ENCODE measurements around the gene PLOD1.

PLOD1 gene

DNA sequence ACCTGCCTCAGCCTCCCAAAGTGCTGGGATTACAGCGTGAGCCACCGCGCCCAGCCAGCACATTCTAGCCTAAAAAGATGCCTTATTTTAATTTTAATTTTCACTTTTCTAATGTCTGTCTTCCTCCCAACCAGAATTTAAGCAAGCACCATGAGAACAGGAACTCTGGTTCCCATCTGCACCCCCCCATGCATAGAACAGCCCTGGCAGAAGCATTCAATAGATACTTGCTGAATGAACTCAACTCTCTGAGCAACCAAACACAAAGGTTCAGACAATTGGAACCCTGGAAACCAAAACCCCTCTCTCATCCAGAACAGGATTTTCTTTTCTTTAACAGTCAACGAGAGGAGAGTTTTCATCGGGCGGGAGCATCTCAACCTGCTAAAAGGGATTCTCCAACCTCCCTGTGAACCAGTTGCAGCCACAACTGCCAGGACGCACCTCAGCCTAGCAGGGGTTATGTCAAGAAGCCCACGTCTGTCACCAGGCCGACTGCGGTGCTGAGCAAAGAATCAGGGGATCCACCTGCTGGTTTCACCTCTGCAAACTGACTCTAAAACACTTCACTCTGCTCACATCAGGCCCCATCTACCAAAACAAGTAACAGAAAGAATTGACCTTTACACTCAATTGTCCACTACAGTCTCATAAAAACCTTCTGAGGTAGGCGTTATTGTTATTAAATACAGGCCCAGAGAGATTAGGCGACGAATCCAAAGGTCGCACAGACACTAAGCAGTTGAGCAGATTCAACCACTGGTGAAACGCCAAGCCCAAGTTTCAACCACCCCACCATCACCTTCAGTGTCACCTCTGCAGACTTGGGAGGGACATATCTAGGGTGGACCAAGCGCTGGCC is 10.0 kb upstream of the PLOD1 start (continued):
- TF ChIP-seq, protein P1, sequence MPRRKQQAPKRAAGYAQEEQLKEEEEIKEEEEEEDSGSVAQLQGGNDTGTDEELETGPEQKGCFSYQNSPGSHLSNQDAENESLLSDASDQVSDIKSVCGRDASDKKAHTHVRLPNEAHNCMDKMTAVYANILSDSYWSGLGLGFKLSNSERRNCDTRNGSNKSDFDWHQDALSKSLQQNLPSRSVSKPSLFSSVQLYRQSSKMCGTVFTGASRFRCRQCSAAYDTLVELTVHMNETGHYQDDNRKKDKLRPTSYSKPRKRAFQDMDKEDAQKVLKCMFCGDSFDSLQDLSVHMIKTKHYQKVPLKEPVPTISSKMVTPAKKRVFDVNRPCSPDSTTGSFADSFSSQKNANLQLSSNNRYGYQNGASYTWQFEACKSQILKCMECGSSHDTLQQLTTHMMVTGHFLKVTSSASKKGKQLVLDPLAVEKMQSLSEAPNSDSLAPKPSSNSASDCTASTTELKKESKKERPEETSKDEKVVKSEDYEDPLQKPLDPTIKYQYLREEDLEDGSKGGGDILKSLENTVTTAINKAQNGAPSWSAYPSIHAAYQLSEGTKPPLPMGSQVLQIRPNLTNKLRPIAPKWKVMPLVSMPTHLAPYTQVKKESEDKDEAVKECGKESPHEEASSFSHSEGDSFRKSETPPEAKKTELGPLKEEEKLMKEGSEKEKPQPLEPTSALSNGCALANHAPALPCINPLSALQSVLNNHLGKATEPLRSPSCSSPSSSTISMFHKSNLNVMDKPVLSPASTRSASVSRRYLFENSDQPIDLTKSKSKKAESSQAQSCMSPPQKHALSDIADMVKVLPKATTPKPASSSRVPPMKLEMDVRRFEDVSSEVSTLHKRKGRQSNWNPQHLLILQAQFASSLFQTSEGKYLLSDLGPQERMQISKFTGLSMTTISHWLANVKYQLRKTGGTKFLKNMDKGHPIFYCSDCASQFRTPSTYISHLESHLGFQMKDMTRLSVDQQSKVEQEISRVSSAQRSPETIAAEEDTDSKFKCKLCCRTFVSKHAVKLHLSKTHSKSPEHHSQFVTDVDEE (CRISPR knock-in tag; IDR thresholded peaks at IDR 0.05) = no peak
- TF ChIP-seq ZC3H10 (CRISPR knock-in tag; IDR thresholded peaks at IDR 0.05) = no peak

DNA sequence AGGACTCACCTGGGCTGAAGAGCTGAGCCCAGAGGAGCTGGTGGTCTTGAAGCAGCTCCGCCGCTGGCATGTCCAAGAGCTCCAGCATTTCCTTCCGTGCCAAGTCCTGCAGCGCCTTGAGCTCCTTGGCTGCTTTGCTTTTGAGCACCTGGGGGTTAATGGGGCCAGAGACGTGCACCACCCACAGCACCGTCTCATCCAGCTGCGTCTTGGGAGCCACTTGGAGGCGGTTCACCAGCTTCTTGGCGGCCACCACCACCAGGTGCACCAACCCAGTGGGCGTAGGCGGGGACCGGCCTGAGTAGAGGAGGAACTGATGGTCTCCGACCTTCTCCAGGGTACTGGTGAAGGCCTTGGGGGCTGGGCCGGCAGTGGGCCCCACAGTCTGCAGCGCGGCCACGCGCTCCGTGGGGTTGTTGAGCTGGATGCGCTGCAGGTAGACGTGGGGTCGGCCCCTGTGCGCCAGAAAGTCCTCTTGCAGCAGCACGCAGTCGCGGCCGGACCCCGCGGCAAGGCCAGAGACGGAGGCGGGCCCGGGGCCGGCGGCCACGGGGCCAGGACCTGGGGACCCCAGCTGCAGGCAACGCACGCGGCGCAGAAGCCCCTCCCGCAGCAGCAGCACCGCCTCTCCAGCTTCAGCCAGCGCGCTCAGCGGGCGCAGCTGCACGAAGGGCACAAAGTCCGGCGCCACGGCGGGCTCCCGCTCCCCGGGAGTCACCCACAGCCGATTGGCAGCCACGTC is 9.2 kb upstream of the PLOD1 start:
- peak; percentile 23 for ATAC-seq

DNA sequence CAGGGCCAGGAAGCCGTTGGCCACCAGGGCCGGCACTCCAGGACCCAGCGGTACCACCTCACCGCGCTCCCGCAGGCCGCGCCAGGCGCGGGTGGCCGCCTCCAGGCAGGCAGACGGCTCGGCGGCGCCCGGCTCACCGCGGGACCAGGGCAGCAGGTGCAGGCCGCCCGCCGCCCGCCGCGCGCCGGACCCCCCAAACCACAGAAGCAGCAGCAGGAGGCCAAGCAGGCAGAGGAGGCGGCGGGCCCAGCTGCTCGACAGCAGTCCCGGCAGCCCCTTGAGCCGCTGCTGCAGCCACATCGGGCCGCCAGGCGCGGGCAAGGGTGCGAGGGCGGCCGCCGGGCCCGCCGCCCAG is 8.6 kb upstream of the PLOD1 start:
- peak; percentile 23 for ATAC-seq
- TF ChIP-seq, protein P2, sequence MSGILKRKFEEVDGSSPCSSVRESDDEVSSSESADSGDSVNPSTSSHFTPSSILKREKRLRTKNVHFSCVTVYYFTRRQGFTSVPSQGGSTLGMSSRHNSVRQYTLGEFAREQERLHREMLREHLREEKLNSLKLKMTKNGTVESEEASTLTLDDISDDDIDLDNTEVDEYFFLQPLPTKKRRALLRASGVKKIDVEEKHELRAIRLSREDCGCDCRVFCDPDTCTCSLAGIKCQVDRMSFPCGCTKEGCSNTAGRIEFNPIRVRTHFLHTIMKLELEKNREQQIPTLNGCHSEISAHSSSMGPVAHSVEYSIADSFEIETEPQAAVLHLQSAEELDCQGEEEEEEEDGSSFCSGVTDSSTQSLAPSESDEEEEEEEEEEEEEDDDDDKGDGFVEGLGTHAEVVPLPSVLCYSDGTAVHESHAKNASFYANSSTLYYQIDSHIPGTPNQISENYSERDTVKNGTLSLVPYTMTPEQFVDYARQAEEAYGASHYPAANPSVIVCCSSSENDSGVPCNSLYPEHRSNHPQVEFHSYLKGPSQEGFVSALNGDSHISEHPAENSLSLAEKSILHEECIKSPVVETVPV (CRISPR knock-in tag; IDR thresholded peaks at IDR 0.05) = no peak
- TF ChIP-seq ZNF8 (CRISPR knock-in tag; IDR thresholded peaks at IDR 0.05) = no peak
- TF ChIP-seq SNAI2 (CRISPR knock-in tag; IDR thresholded peaks at IDR 0.05) = no peak
- TF ChIP-seq ZC3H10 (CRISPR knock-in tag; IDR thresholded peaks at IDR 0.05) = no peak
- TF ChIP-seq ZNF70 (CRISPR knock-in tag; IDR thresholded peaks at IDR 0.05) = no peak
- TF ChIP-seq ISL1 (CRISPR knock-in tag; IDR thresholded peaks at IDR 0.05) = no peak
- no peak for TF ChIP-seq TOX (CRISPR knock-in tag; IDR thresholded peaks at IDR 0.05; ENCODE audit: borderline replicate concordance)
- TF ChIP-seq OSR1 (CRISPR knock-in tag; IDR thresholded peaks at IDR 0.05) = no peak
- TF ChIP-seq ESRRG (CRISPR knock-in tag; IDR thresholded peaks at IDR 0.05) = no peak
- no peak for TF ChIP-seq ZNF565 (CRISPR knock-in tag; conservative IDR thresholded peaks at IDR 0.05; ENCODE audit: low read depth)
- TF ChIP-seq, protein P1 (CRISPR knock-in tag; IDR thresholded peaks at IDR 0.05) = no peak
- no peak for TF ChIP-seq ARNTL (CRISPR knock-in tag; IDR thresholded peaks at IDR 0.05; ENCODE audit: borderline replicate concordance, low read depth)
- TF ChIP-seq, protein P3, sequence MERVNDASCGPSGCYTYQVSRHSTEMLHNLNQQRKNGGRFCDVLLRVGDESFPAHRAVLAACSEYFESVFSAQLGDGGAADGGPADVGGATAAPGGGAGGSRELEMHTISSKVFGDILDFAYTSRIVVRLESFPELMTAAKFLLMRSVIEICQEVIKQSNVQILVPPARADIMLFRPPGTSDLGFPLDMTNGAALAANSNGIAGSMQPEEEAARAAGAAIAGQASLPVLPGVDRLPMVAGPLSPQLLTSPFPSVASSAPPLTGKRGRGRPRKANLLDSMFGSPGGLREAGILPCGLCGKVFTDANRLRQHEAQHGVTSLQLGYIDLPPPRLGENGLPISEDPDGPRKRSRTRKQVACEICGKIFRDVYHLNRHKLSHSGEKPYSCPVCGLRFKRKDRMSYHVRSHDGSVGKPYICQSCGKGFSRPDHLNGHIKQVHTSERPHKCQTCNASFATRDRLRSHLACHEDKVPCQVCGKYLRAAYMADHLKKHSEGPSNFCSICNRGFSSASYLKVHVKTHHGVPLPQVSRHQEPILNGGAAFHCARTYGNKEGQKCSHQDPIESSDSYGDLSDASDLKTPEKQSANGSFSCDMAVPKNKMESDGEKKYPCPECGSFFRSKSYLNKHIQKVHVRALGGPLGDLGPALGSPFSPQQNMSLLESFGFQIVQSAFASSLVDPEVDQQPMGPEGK (CRISPR knock-in tag; IDR thresholded peaks at IDR 0.05; ENCODE audit: borderline replicate concordance) = no peak
- TF ChIP-seq GLIS3 (CRISPR knock-in tag; IDR thresholded peaks at IDR 0.05) = no peak
- no peak for TF ChIP-seq CSDC2 (CRISPR knock-in tag; IDR thresholded peaks at IDR 0.05)
- no peak for TF ChIP-seq ZFP30 (CRISPR knock-in tag; IDR thresholded peaks at IDR 0.05)
- no peak for TF ChIP-seq PPARA (CRISPR knock-in tag; IDR thresholded peaks at IDR 0.05; ENCODE audit: borderline replicate concordance)
- TF ChIP-seq, protein P4, sequence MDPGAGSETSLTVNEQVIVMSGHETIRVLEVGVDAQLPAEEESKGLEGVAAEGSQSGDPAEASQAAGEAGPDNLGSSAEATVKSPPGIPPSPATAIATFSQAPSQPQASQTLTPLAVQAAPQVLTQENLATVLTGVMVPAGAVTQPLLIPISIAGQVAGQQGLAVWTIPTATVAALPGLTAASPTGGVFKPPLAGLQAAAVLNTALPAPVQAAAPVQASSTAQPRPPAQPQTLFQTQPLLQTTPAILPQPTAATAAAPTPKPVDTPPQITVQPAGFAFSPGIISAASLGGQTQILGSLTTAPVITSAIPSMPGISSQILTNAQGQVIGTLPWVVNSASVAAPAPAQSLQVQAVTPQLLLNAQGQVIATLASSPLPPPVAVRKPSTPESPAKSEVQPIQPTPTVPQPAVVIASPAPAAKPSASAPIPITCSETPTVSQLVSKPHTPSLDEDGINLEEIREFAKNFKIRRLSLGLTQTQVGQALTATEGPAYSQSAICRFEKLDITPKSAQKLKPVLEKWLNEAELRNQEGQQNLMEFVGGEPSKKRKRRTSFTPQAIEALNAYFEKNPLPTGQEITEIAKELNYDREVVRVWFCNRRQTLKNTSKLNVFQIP (CRISPR knock-in tag; IDR thresholded peaks at IDR 0.05; ENCODE audit: borderline replicate concordance, low read depth) = no peak
- no peak for TF ChIP-seq RARB (CRISPR knock-in tag; IDR thresholded peaks at IDR 0.05)

All from SK-N-SH treated with all-trans-retinoic acid at 6 μM for 48 hours (cell line).